ENCODE measurements around the gene ZBTB32. TPM values are rescaled to one million over a fixed set of nuclear protein-coding genes. Genes with fewer than 3 reads are reported as not detected.

Gene ZBTB32
- total and polyA plus RNA-seq, 7 donors = 0.08 to 0.10 TPM; not detected in 5

DNA sequence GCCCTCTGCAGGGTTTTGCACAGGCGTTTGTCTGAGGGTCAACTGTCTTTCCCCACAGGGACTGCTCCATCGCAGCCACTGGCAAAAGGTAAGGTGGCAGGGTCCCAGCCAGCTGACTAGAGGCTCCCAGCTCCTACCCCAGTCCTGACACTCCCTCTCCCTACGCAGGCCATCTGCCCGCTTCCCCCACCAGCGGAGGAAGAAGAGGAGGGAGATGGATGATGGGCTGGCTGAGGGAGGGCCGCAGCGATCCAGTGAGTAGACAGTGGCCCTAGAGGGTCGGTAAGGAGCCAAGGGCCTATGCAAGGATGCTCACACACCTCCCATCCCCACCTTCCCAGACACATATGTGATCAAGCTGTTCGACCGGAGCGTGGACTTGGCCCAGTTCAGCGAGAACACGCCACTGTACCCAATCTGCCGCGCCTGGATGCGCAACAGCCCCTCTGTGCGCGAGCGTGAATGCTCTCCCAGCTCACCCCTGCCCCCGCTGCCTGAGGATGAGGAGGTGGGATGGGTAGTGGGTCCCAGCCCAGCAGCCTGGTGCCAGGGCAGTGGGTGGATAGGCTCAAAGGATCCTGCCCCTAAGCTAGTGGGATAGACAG lies 48.5 kb downstream of the ZBTB32 start:
- H3K36me3 ChIP-seq (ENCODE audit: insufficient read depth in 1 of 2, low read depth in 1 of 2) = peaks cover 0 to 24% of the 10 kb centered on the region in 2 donors

DNA sequence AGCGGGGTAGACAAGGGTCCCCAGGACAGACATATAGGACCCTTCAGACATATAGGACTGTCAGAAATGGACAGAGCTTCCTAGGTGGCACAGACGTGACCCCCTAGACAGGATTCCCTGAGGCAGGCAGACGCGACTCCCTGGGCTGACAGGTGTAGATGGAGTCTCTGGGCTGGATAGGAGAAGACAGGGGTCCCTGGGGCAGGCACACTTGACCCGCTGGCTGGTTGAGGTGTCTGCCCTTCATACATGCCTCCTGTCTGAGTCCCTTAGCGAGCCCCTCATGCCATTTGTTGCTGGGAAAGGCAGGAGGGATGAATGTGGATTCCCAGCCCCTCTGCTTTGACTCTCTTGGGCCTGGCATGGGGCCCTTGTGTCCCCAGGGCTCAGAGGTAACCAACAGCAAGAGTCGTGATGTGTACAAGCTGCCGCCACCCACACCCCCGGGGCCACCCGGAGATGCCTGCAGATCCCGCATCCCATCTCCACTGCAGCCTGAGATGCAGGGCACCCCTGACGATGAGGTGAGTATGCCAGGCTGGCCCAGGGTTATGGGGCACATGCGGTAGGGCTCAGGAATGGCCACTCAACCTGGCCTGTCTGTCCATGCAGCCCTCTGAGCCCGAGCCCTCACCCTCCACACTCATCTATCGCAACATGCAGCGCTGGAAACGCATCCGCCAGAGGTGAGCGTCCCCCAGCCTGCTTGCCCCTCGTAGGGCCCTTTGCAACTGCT lies 49.4 kb downstream of the ZBTB32 start:
- Histone ChIP-seq H3K4me3 (no peak overlapping the region), H3K9me3 (no peaks in the 10 kb centered on the region), H3K36me3 (ENCODE audit: insufficient read depth in 1 of 2, low read depth in 1 of 2) (peaks cover 0 to 24% of the 10 kb centered on the region in 2 donors), H3K27ac (peak overlapping the region; percentile 94), H3K4me1 (peaks cover 18% of the 10 kb centered on the region), H3K27me3 (ENCODE audit: insufficient read depth in 3 of 3, low read length in 2 of 3) (no peaks in the 10 kb centered on the region)
- intact Hi-C loops (cut with DNase I) = no loop called here
- DNase-seq (no peak), ATAC-seq (no peak)
- TF ChIP-seq, protein P1, sequence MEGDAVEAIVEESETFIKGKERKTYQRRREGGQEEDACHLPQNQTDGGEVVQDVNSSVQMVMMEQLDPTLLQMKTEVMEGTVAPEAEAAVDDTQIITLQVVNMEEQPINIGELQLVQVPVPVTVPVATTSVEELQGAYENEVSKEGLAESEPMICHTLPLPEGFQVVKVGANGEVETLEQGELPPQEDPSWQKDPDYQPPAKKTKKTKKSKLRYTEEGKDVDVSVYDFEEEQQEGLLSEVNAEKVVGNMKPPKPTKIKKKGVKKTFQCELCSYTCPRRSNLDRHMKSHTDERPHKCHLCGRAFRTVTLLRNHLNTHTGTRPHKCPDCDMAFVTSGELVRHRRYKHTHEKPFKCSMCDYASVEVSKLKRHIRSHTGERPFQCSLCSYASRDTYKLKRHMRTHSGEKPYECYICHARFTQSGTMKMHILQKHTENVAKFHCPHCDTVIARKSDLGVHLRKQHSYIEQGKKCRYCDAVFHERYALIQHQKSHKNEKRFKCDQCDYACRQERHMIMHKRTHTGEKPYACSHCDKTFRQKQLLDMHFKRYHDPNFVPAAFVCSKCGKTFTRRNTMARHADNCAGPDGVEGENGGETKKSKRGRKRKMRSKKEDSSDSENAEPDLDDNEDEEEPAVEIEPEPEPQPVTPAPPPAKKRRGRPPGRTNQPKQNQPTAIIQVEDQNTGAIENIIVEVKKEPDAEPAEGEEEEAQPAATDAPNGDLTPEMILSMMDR (IDR thresholded peaks at IDR 0.05) = no peak
- 63 to 86% (median 64%) methylated on average over 20 of the region's 20 CpGs for WGBS, 3 donors

More for the DNA sequence above, 48.5 kb downstream of the ZBTB32 start:
- TF ChIP-seq, protein P1 (IDR thresholded peaks at IDR 0.05) = no peak
- 83 to 91% (median 90%) methylated on average over 17 to 20 of the region's 20 CpGs for WGBS, 3 donors
- H3K4me1 ChIP-seq = peaks cover 17% of the 10 kb centered on the region
- H3K9me3 ChIP-seq = no peaks in the 10 kb centered on the region
- intact Hi-C loops (cut with DNase I) = no loop called here
- DNase-seq = no peak
- H3K27ac ChIP-seq = no peak overlapping the region
- H3K4me3 ChIP-seq = no peak overlapping the region
- H3K27me3 ChIP-seq (ENCODE audit: insufficient read depth in 3 of 3, low read length in 2 of 3) = no peaks in the 10 kb centered on the region
- ATAC-seq = no peak

GRCh38 chr19:35754370-35755130 lies 50.2 kb downstream of the ZBTB32 start:
- 48 to 65% (median 53%) methylated on average over 13 of the region's 13 CpGs for WGBS, 3 donors
- intact Hi-C loops (cut with DNase I) = loop anchor here in 1 of 2 donors (5.0 kb wide), 1 partner anchor 178 kb away; no protein-coding TSS in a partner anchor
- H3K4me1 ChIP-seq = peaks cover 16% of the 10 kb centered on the region

DNA sequence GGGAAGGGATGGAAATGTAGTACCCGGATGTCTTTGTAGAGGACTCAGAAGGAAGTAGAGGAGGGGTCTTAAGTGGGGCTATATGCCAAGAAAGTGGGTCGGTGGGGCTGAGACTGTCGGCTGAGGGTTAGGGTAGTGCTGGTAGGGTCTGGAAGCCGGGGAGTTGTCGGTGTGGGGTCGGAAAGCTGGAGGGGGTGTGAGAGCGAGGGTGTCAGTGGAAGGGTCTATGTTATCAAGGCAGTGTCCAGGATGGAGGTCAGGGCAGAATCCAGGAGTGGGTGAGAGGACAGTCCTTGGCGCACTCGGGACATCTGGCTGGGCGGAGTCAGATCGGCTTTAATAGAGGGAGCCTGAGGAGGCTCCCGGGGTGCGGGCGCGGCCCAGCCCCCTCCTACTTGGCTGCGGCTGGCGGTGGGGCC lies 50.8 kb downstream of the ZBTB32 start:
- ATAC-seq (no peak), DNase-seq (no peak)
- Histone ChIP-seq H3K4me1 (peaks cover 14% of the 10 kb centered on the region), H3K27ac (peak overlapping the region; percentile 94), H3K9me3 (no peaks in the 10 kb centered on the region), H3K4me3 (peak overlapping the region; percentile 83), H3K27me3 (ENCODE audit: insufficient read depth in 3 of 3, low read length in 2 of 3) (no peaks in the 10 kb centered on the region), H3K36me3 (ENCODE audit: insufficient read depth in 1 of 2, low read depth in 1 of 2) (peaks cover 0 to 24% of the 10 kb centered on the region in 2 donors)
- WGBS, 3 donors = 12 to 32% (median 16%) methylated on average over 12 to 17 of the region's 17 CpGs
- intact Hi-C loops (cut with DNase I) = loop anchor here in 1 of 2 donors (5.0 kb wide), 1 partner anchor 177 kb away; no protein-coding TSS in a partner anchor
- TF ChIP-seq, protein P1 (IDR thresholded peaks at IDR 0.05) = no peak

More at GRCh38 chr19:35754370-35755130, 50.2 kb downstream of the ZBTB32 start:
- DNase-seq (no peak), ATAC-seq (no peak)
- H3K27ac ChIP-seq = peak overlapping the region; percentile 94
- TF ChIP-seq, protein P1 (IDR thresholded peaks at IDR 0.05) = no peak
- H3K9me3 ChIP-seq = no peaks in the 10 kb centered on the region
- H3K27me3 ChIP-seq (ENCODE audit: insufficient read depth in 3 of 3, low read length in 2 of 3) = no peaks in the 10 kb centered on the region
- peaks cover 0 to 24% of the 10 kb centered on the region in 2 donors for H3K36me3 ChIP-seq (ENCODE audit: insufficient read depth in 1 of 2, low read depth in 1 of 2)
- H3K4me3 ChIP-seq = peak overlapping the region; percentile 83
